HepG2 (cell line): Measurements from ENCODE around the gene HLF. TPM values are rescaled to one million over a fixed set of nuclear protein-coding genes. Genes with fewer than 3 reads are reported as not detected.

Source experiments
- DMTF1 ChIP-seq: sonication (generic); formaldehyde crosslinking; IDR thresholded peaks from 2 replicates; pipeline ENCODE4 v1.4.0; 2020; ENCODE audit warnings: mild to moderate bottlenecking, missing genetic modification reagents
- ELF3 ChIP-seq: IDR thresholded peaks from 2 replicates; pipeline ENCODE4 v1.6.1; 2016; ENCODE audit warnings: missing genetic modification reagents, missing compliant biosample characterization
- HNRNPUL1 ChIP-seq: fragments of 200-400 bp; formaldehyde crosslinking; IDR thresholded peaks from 2 replicates; pipeline ENCODE4 v1.6.1; 2017; ENCODE audit warnings: low read depth, mild to moderate bottlenecking, low read length, moderate library complexity
- HOXD1 ChIP-seq: sonication (generic); formaldehyde crosslinking; IDR thresholded peaks from 2 replicates; pipeline ENCODE4 v1.5.0; 2020; ENCODE audit warnings: missing genetic modification reagents
- IRF2 ChIP-seq: IDR thresholded peaks from 2 replicates; pipeline ENCODE4 v1.6.1; 2018; ENCODE audit warnings: missing genetic modification reagents, missing compliant biosample characterization
- KDM4B ChIP-seq: sonication (generic); formaldehyde crosslinking; IDR thresholded peaks from 2 replicates; pipeline ENCODE4 v1.4.0; 2020; ENCODE audit warnings: missing genetic modification reagents
- KLF13 ChIP-seq: sonication (generic); formaldehyde crosslinking; IDR thresholded peaks from 2 replicates; pipeline ENCODE4 v1.4.0; 2020; ENCODE audit warnings: mild to moderate bottlenecking, missing genetic modification reagents
- MEIS2 ChIP-seq: sonication (generic); formaldehyde crosslinking; IDR thresholded peaks from 2 replicates; pipeline ENCODE4 v1.9.0; 2021; ENCODE audit warnings: mild to moderate bottlenecking, missing genetic modification reagents
- PAF1 ChIP-seq: IDR thresholded peaks from 2 replicates; pipeline ENCODE4 v1.6.1; 2016; ENCODE audit warnings: missing genetic modification reagents, missing compliant biosample characterization
- POLR2A ChIP-seq, 2 experiments: IDR thresholded peaks; 2 replicates each; pipeline ENCODE4 v1.6.1; 2011; ENCODE audit warnings: low read depth in 2 of 2, low read length in 2 of 2, mild to moderate bottlenecking in 1 of 2, moderate library complexity in 1 of 2; ENCODE audit not compliant: insufficient read depth in 1 of 2
- POLR2G ChIP-seq: fragments of 200-400 bp; formaldehyde crosslinking; IDR thresholded peaks from 2 replicates; pipeline ENCODE4 v1.6.1; 2018; ENCODE audit warnings: mild to moderate bottlenecking, low read depth, low read length, moderate library complexity
- RNF2 ChIP-seq: fragments of 450-650 bp; conservative IDR thresholded peaks from 2 replicates; pipeline ENCODE4 v1.6.1; 2016; ENCODE audit warnings: low read depth
- SMARCC2 ChIP-seq: fragments of 450-650 bp; IDR thresholded peaks from 2 replicates; pipeline ENCODE4 v1.6.1; 2017; ENCODE audit warnings: antibody characterized with exemption, mild to moderate bottlenecking
- TAF15 ChIP-seq: fragments of 200-400 bp; formaldehyde crosslinking; IDR thresholded peaks from one replicate; pipeline ENCODE4 v1.6.1; 2018; ENCODE audit warnings: mild to moderate bottlenecking, low read depth, low read length; ENCODE audit not compliant: poor library complexity, severe bottlenecking
- ZBTB7A ChIP-seq: sonication (generic); formaldehyde crosslinking; IDR thresholded peaks from 2 replicates; pipeline ENCODE4 v1.8.0; 2022; ENCODE audit warnings: mild to moderate bottlenecking, missing genetic modification reagents
- ZNF550 ChIP-seq: sonication (generic); formaldehyde crosslinking; IDR thresholded peaks from 2 replicates; pipeline ENCODE4 v1.4.0; 2020; ENCODE audit warnings: mild to moderate bottlenecking, missing genetic modification reagents, borderline replicate concordance
- ZNF570 ChIP-seq: sonication (generic); formaldehyde crosslinking; IDR thresholded peaks from 2 replicates; pipeline ENCODE4 v1.4.0; 2020; ENCODE audit warnings: mild to moderate bottlenecking, missing genetic modification reagents, borderline replicate concordance
- ZNF761 ChIP-seq: sonication (generic); formaldehyde crosslinking; conservative IDR thresholded peaks from 2 replicates; pipeline ENCODE4 v1.4.0; 2020; ENCODE audit warnings: mild to moderate bottlenecking, missing genetic modification reagents
- ZNF878 ChIP-seq: sonication (generic); formaldehyde crosslinking; IDR thresholded peaks from 2 replicates; pipeline ENCODE4 v1.8.1; 2023; ENCODE audit warnings: mild to moderate bottlenecking, missing genetic modification reagents, moderate library complexity
- ZNF883 ChIP-seq: sonication (generic); formaldehyde crosslinking; IDR thresholded peaks from 2 replicates; pipeline ENCODE4 v1.5.1; 2020; ENCODE audit warnings: mild to moderate bottlenecking, missing genetic modification reagents; ENCODE audit errors: not compliant biosample characterization
- ZNF891 ChIP-seq: sonication (generic); formaldehyde crosslinking; IDR thresholded peaks from 2 replicates; pipeline ENCODE4 v1.5.0; 2020; ENCODE audit warnings: mild to moderate bottlenecking, missing genetic modification reagents
- polyA plus RNA-seq, 8 experiments: library from polyadenylated mRNA; depleted of rRNA in 3 of 8; stranded (reverse) in 7 of 8; unstranded in 1 of 8; fragments of >200 nt; fragmentation: Illumina TruSeq in 4 of 8; extraction: Trizol in 4 of 8; gene quantifications; 2 replicates each; pipeline versions ENCODE4 v1.2.1 to v1.2.3, GENCODE V29; 2011 to 2016; ENCODE audit warnings: low read depth in 4 of 8, missing spikeins in 1 of 8, mixed read lengths in 1 of 8; ENCODE audit not compliant: insufficient read depth in 1 of 8
- total RNA-seq, 5 experiments: library from RNA; depleted of rRNA; stranded (reverse); fragments of >200 nt; fragmentation: Illumina TruSeq; extraction: Trizol; gene quantifications; 2 replicates each; pipeline ENCODE4 v1.2.3, GENCODE V29; 2016; ENCODE audit warnings: low read depth in 1 of 5
- TF ChIP-seq, protein P1 (sequence below): sonication (generic); formaldehyde crosslinking; IDR thresholded peaks from 2 replicates; pipeline ENCODE4 v1.5.0; 2020; ENCODE audit warnings: missing genetic modification reagents, mild to moderate bottlenecking, borderline replicate concordance
- TF ChIP-seq, protein P2 (sequence below): sonication (generic); formaldehyde crosslinking; IDR thresholded peaks from 2 replicates; pipeline ENCODE4 v1.9.0; 2021; ENCODE audit warnings: mild to moderate bottlenecking, missing genetic modification reagents

HLF gene
- total and polyA plus RNA-seq, 2 of the 13 experiments (the other 11 are each of a cell fraction or from before 2014, with no cell fraction given): 202 to 346 TPM

- TF ChIP-seq, protein P1, sequence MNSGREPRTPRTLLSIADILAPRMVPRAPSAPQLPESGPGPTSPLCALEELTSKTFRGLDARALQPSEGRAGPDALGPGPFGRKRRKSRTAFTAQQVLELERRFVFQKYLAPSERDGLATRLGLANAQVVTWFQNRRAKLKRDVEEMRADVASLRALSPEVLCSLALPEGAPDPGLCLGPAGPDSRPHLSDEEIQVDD (CRISPR knock-in tag): 0 out of 2 replicates have a peak, but pooled peaks have one; percentile 69
- TF ChIP-seq ZNF761 (CRISPR knock-in tag) (peak; percentile 83), ZNF570 (CRISPR knock-in tag) (no peak), ELF3 (no peak), PAF1 (CRISPR knock-in tag) (peak; percentile 36), MEIS2 (CRISPR knock-in tag) (no peak), ZNF878 (CRISPR knock-in tag) (0 out of 2 replicates have a peak, but pooled peaks have one; percentile 7), HOXD1 (peak; percentile 71; the same call in 1 of the 2 replicates), ZNF883 (no peak), ZNF550 (CRISPR knock-in tag) (no peak), TAF15 (no peak), POLR2G (peak; percentile 55), RNF2 (no peak), ZNF891 (CRISPR knock-in tag) (0 out of 2 replicates have a peak, but pooled peaks have one; percentile 42), DMTF1 (CRISPR knock-in tag) (no peak), ZBTB7A (no peak), HNRNPUL1 (no peak), POLR2A (IDR thresholded peaks at IDR 0.05; ENCODE audit: insufficient read depth in 1 of 2, low read depth in 2 of 2, low read length in 2 of 2) (peak; percentile 36 to 45; a peak in 2 of 4 replicates), KLF13 (CRISPR knock-in tag) (peak; percentile 30; the same call in 1 of the 2 replicates), SMARCC2 (no peak), KDM4B (CRISPR knock-in tag) (no peak), IRF2 (CRISPR knock-in tag) (no peak; the same call in 1 of the 2 replicates)
- TF ChIP-seq, protein P2, sequence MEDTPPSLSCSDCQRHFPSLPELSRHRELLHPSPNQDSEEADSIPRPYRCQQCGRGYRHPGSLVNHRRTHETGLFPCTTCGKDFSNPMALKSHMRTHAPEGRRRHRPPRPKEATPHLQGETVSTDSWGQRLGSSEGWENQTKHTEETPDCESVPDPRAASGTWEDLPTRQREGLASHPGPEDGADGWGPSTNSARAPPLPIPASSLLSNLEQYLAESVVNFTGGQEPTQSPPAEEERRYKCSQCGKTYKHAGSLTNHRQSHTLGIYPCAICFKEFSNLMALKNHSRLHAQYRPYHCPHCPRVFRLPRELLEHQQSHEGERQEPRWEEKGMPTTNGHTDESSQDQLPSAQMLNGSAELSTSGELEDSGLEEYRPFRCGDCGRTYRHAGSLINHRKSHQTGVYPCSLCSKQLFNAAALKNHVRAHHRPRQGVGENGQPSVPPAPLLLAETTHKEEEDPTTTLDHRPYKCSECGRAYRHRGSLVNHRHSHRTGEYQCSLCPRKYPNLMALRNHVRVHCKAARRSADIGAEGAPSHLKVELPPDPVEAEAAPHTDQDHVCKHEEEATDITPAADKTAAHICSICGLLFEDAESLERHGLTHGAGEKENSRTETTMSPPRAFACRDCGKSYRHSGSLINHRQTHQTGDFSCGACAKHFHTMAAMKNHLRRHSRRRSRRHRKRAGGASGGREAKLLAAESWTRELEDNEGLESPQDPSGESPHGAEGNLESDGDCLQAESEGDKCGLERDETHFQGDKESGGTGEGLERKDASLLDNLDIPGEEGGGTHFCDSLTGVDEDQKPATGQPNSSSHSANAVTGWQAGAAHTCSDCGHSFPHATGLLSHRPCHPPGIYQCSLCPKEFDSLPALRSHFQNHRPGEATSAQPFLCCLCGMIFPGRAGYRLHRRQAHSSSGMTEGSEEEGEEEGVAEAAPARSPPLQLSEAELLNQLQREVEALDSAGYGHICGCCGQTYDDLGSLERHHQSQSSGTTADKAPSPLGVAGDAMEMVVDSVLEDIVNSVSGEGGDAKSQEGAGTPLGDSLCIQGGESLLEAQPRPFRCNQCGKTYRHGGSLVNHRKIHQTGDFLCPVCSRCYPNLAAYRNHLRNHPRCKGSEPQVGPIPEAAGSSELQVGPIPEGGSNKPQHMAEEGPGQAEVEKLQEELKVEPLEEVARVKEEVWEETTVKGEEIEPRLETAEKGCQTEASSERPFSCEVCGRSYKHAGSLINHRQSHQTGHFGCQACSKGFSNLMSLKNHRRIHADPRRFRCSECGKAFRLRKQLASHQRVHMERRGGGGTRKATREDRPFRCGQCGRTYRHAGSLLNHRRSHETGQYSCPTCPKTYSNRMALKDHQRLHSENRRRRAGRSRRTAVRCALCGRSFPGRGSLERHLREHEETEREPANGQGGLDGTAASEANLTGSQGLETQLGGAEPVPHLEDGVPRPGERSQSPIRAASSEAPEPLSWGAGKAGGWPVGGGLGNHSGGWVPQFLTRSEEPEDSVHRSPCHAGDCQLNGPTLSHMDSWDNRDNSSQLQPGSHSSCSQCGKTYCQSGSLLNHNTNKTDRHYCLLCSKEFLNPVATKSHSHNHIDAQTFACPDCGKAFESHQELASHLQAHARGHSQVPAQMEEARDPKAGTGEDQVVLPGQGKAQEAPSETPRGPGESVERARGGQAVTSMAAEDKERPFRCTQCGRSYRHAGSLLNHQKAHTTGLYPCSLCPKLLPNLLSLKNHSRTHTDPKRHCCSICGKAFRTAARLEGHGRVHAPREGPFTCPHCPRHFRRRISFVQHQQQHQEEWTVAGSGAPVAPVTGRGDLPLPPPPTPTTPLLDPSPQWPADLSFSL (CRISPR knock-in tag): no peak
Measured at GRCh38 chr17:55304171-55304859, 39.6 kb downstream of the HLF start (continued).
